AG08396 (cell line): ENCODE results near the gene ADRM1.

Source experiments
- DNase-seq: peaks from one replicate; pipeline ENCODE4 v3.0.0; 2012; ENCODE audit warnings: low spot score, mixed read lengths

Gene ADRM1

GRCh38 chr20:62355878-62356588 is 53.2 kb downstream of the ADRM1 start:
- no peak for DNase-seq

DNA sequence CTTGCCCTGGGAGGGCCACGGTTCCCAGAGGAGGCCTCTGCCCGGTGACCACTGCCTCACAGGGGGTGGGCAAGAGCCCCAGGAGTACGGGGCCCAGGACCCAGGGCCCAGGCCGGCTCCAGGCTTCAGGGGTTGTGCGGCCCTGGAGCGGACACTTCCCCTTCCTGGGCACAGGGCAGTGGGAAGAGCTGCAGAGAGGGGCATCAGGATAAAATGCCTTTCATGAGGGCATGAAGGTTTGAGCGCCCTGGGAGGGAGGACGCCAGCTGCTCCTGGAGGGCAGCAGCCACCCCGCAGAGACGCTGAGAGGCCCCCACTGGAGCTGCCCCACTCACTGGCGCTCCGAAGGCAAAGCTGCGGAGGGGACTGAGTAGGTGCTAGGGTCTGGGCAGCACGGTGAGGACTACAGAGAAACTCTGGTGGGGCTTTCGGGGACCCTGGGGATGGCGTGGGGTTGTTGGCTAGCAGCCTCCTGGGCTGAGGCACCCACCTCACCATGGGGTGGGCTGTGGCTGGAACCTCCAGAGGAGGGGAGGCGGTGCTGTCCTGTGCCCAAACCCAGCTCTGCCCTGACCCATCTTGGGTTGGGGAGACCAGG is 53.9 kb downstream of the ADRM1 start:
- no peak for DNase-seq

DNA sequence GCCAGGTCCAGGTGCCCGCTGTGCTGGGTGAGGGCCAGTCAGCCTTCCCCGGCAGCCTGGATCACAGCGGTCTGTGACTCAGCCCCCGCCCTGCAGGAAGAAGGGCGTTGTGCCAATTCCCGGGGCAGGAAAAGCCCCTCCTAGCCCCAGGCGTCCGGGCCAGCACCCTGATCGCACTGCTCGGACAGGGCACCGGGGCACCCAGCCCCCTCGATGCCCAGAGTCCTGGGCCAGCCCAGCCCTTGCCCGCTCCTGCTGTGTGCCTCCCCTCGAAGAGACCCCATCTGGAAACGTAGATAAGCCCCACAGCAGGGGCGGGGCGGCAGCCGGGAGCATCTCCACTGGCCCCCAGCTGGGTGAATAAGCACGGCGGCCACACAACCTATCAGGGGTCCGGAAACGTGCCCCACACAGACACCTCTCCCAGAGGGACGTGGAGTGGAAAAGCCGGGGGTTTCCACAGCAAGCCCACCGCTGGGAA is 54.4 kb downstream of the ADRM1 start:
- peak; percentile 89 for DNase-seq

GRCh38 chr20:62357681-62358080 is 54.9 kb downstream of the ADRM1 start:
- no peak for DNase-seq
